Keratinocyte (primary cell): ENCODE results near the gene SARNP. TPM values are rescaled to one million over a fixed set of nuclear protein-coding genes. Genes with fewer than 3 reads are reported as not detected.

Experiments used
- DNase-seq: peaks from one replicate; pipeline ENCODE4 v3.0.0-alpha.2; 2011; ENCODE audit warnings: low read depth, missing footprints, low spot score
- FAIRE-seq: peaks from 2 replicates; lab custom pipeline; 2011; peaks lifted over from hg19 to GRCh38; lab: Jason Lieb, UNC
- H2AFZ ChIP-seq: 2 replicates; pipeline ENCODE4 v1.6.0; 2012; ENCODE audit warnings: low read length, control low read depth, inconsistent platforms; ENCODE audit not compliant: control insufficient read depth
- H3K27ac ChIP-seq: 2 replicates; pipeline ENCODE4 v1.5.1; 2011; ENCODE audit warnings: low read length; ENCODE audit not compliant: control insufficient read depth, insufficient read depth
- H3K27me3 ChIP-seq: 3 replicates; pipeline ENCODE4 v1.6.0; 2011; ENCODE audit warnings: low read length; ENCODE audit not compliant: control insufficient read depth, insufficient read depth; ENCODE audit errors: extremely low read depth
- H3K36me3 ChIP-seq, 2 experiments: 2 replicates in 1 of 2; 3 replicates in 1 of 2; pipeline ENCODE4 v1.5.1; 2011; ENCODE audit warnings: low read length in 2 of 2, mild to moderate bottlenecking in 1 of 2; ENCODE audit not compliant: control insufficient read depth in 2 of 2, insufficient read depth in 2 of 2; ENCODE audit errors: extremely low read depth in 1 of 2
- H3K4me1 ChIP-seq: 3 replicates; pipeline ENCODE4 v1.5.1; 2011; ENCODE audit warnings: low read length; ENCODE audit not compliant: control insufficient read depth, insufficient read depth; ENCODE audit errors: extremely low read depth
- H3K4me2 ChIP-seq: 3 replicates; pipeline ENCODE4 v1.6.0; 2011; ENCODE audit warnings: low read depth, low read length; ENCODE audit not compliant: control insufficient read depth, insufficient read depth; ENCODE audit errors: extremely low read depth
- H3K4me3 ChIP-seq, 3 experiments: fragments of 200-600 bp in 1 of 3; sonication (generic) in 1 of 3; 2 replicates in 2 of 3; 3 replicates in 1 of 3; pipeline ENCODE4 v1.5.1; 2011 to 2016; ENCODE audit warnings: low read length in 3 of 3, mild to moderate bottlenecking in 3 of 3, control low read depth in 2 of 3, inconsistent platforms in 1 of 3, low read depth in 1 of 3, mixed read lengths in 1 of 3, mixed run types in 1 of 3, moderate library complexity in 1 of 3; ENCODE audit not compliant: control insufficient read depth in 2 of 3, insufficient read depth in 2 of 3; ENCODE audit errors: extremely low read depth in 1 of 3
- H3K79me2 ChIP-seq: 2 replicates; pipeline ENCODE4 v1.6.0; 2012; ENCODE audit warnings: low read length; ENCODE audit not compliant: control insufficient read depth, insufficient read depth
- H3K9ac ChIP-seq: 3 replicates; pipeline ENCODE4 v1.6.0; 2011; ENCODE audit warnings: low read length; ENCODE audit not compliant: control insufficient read depth, insufficient read depth; ENCODE audit errors: extremely low read depth
- H3K9me1 ChIP-seq: 3 replicates; pipeline ENCODE4 v1.6.0; 2011; ENCODE audit warnings: low read length; ENCODE audit not compliant: control insufficient read depth, insufficient read depth; ENCODE audit errors: extremely low read depth
- H3K9me3 ChIP-seq: 2 replicates; pipeline ENCODE4 v1.5.1; 2012; ENCODE audit warnings: low read depth, low read length; ENCODE audit not compliant: control insufficient read depth
- H4K20me1 ChIP-seq: 3 replicates; pipeline ENCODE4 v1.6.0; 2011; ENCODE audit warnings: low read length; ENCODE audit not compliant: control insufficient read depth, insufficient read depth; ENCODE audit errors: extremely low read depth
- EZH2 ChIP-seq: IDR thresholded peaks from one replicate; pipeline ENCODE4 v1.6.1; 2012; ENCODE audit warnings: inconsistent platforms, mild to moderate bottlenecking, low read length, moderate library complexity
- dilution Hi-C: fragments of 300-500 bp; cut with MboI; formaldehyde crosslinking; loops from one replicate; pipeline ENCODE4 v1.7.0; 2020; ENCODE audit warnings: low sequenced_read_pairs; ENCODE audit not compliant: extremely low pct_ligation_motif_present
- polyA plus RNA-seq, 5 experiments: library from polyadenylated mRNA; depleted of rRNA in 3 of 5; stranded (reverse) in 3 of 5; stranded (forward) in 1 of 5; unstranded in 1 of 5; fragments of >200 nt; gene quantifications; 1 replicate in 1 of 5; 2 replicates in 3 of 5; 3 replicates in 1 of 5; pipeline versions ENCODE4 v1.2.1 to v1.2.3, GENCODE V29; 2011 to 2012; ENCODE audit warnings: missing spikeins in 2 of 5, low read depth in 1 of 5, low replicate concordance in 1 of 5
- TF ChIP-seq, protein P1 (sequence below), 3 experiments: IDR thresholded peaks in 1 of 3; conservative IDR thresholded peaks in 1 of 3; optimal IDR thresholded peaks in 1 of 3; 2 replicates in 2 of 3; 3 replicates in 1 of 3; pipeline versions ENCODE3 to v1.5.1; 2011; ENCODE audit warnings: low read length in 3 of 3, mild to moderate bottlenecking in 3 of 3, moderate library complexity in 2 of 3, control low read depth in 1 of 3, inconsistent platforms in 1 of 3; ENCODE audit not compliant: insufficient read depth in 2 of 3; ENCODE audit errors: extremely low read depth in 1 of 3

The SARNP gene
- polyA plus RNA-seq, 1 donor (not counting 4 experiments of a cell fraction or from before 2014, with no cell fraction given), result 168 TPM

DNA sequence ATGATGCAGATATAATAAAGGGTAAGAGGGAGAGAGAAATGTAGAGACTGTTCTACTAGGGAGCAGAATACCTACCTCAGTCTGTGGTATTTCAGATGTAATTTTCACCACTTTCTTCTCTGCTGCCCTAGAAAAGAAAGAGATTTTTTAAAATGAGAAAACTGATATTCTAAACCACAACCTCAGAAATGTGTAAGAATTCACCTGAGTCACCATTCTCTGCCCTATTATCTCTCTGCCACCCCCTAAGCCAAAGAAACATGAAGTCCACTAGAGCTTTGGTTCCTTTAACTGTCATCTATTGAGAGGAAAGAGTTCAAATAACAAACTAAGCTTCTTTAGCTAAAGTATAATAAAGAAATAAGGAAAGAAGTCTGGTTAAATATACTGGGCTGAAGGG is 21.6 kb downstream of the SARNP start:
- H3K9ac ChIP-seq, result no peak overlapping the region
- FAIRE-seq (no peak), DNase-seq (no peak)
- H3K4me2 ChIP-seq, result no peak overlapping the region
- H3K27ac ChIP-seq, result no peak overlapping the region
- H2AFZ ChIP-seq, result no peak overlapping the region
- TF ChIP-seq, protein P1, sequence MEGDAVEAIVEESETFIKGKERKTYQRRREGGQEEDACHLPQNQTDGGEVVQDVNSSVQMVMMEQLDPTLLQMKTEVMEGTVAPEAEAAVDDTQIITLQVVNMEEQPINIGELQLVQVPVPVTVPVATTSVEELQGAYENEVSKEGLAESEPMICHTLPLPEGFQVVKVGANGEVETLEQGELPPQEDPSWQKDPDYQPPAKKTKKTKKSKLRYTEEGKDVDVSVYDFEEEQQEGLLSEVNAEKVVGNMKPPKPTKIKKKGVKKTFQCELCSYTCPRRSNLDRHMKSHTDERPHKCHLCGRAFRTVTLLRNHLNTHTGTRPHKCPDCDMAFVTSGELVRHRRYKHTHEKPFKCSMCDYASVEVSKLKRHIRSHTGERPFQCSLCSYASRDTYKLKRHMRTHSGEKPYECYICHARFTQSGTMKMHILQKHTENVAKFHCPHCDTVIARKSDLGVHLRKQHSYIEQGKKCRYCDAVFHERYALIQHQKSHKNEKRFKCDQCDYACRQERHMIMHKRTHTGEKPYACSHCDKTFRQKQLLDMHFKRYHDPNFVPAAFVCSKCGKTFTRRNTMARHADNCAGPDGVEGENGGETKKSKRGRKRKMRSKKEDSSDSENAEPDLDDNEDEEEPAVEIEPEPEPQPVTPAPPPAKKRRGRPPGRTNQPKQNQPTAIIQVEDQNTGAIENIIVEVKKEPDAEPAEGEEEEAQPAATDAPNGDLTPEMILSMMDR (optimal IDR thresholded peaks at IDR 0.05 in 1 of 3, IDR thresholded peaks at IDR 0.05 in 1 of 3, conservative IDR thresholded peaks at IDR 0.05 in 1 of 3; ENCODE audit: extremely low read depth in 1 of 3, insufficient read depth in 2 of 3, low read length in 3 of 3), result no peak
- no peak for TF ChIP-seq EZH2
- H3K79me2 ChIP-seq, result peaks cover 4% of the 10 kb centered on the region
- dilution Hi-C loops, result no loop called here
- no peaks in the 10 kb centered on the region for H3K4me1 ChIP-seq
- H3K9me3 ChIP-seq, result no peaks in the 10 kb centered on the region
- H3K9me1 ChIP-seq, result no peaks in the 10 kb centered on the region
- peaks cover 19 to 24% of the 10 kb centered on the region in 2 experiments for H3K36me3 ChIP-seq
- H4K20me1 ChIP-seq, result no peaks in the 10 kb centered on the region
- H3K4me3 ChIP-seq, result no peak overlapping the region
- H3K27me3 ChIP-seq, result no peaks in the 10 kb centered on the region

DNA sequence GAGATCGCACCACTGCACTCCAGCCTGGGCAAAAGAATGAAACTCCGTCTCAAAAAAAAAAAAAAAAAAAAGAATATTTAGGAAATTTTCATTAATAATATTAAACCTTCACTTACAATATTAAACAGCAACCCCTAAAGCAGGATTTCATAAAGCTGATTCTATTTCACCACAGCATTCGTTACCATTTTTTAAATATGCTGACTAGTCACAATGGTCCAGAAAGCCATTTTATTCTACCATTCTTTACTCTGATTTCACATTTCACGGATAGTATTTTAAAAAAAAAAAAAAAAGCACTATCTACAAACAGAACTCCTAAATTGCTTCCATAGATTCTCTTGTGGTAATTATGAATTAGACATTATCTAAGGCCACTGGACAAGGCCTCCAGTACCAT is 27.6 kb downstream of the SARNP start:
- Histone ChIP-seq H3K4me1 (no peaks in the 10 kb centered on the region), H3K4me3 (no peak overlapping the region), H3K4me2 (no peak overlapping the region), H3K36me3 (peaks cover 21 to 31% of the 10 kb centered on the region in 2 experiments), H3K9me1 (no peaks in the 10 kb centered on the region), H3K27me3 (no peaks in the 10 kb centered on the region), H2AFZ (no peak overlapping the region), H3K79me2 (no peaks in the 10 kb centered on the region), H3K9me3 (no peaks in the 10 kb centered on the region), H3K27ac (no peak overlapping the region), H3K9ac (no peak overlapping the region), H4K20me1 (no peaks in the 10 kb centered on the region)
- DNase-seq (no peak), FAIRE-seq (no peak)
- TF ChIP-seq EZH2, result no peak
- TF ChIP-seq, protein P1 (optimal IDR thresholded peaks at IDR 0.05 in 1 of 3, IDR thresholded peaks at IDR 0.05 in 1 of 3, conservative IDR thresholded peaks at IDR 0.05 in 1 of 3; ENCODE audit: extremely low read depth in 1 of 3, insufficient read depth in 2 of 3, low read length in 3 of 3), result no peak
- dilution Hi-C loops, result no loop called here
